GM12873 (cell line): Measurements from ENCODE around the gene LZIC.

Source experiments
- CTCF ChIP-seq: IDR thresholded peaks from 2 replicates; pipeline ENCODE4 v1.5.1; 2012; ENCODE audit warnings: low read depth, mild to moderate bottlenecking, moderate library complexity, low read length, control low read depth; ENCODE audit not compliant: insufficient read depth; ENCODE audit errors: missing control alignments

The LZIC gene

GRCh38 chr1:9882945-9883303, 60.3 kb downstream of the LZIC start:
- TF ChIP-seq CTCF = no peak

GRCh38 chr1:9882296-9882944, 60.8 kb downstream of the LZIC start:
- TF ChIP-seq CTCF = no peak

- TF ChIP-seq CTCF = no peak
Observed at GRCh38 chr1:9881838-9882249, 61.3 kb downstream of the LZIC start.
